GM04503 (cell line): Measurements from ENCODE around the gene NFYB.
"Not testable (repeated sequence)": the region's sequence is repeated elsewhere in the genome, so short reads cannot be mapped to it uniquely, and the experiment has no call there.

Experiments
- DNase-seq: peaks from one replicate; pipeline ENCODE4 v3.0.0-alpha.2; 2012; ENCODE audit warnings: low read depth

NFYB gene

DNA sequence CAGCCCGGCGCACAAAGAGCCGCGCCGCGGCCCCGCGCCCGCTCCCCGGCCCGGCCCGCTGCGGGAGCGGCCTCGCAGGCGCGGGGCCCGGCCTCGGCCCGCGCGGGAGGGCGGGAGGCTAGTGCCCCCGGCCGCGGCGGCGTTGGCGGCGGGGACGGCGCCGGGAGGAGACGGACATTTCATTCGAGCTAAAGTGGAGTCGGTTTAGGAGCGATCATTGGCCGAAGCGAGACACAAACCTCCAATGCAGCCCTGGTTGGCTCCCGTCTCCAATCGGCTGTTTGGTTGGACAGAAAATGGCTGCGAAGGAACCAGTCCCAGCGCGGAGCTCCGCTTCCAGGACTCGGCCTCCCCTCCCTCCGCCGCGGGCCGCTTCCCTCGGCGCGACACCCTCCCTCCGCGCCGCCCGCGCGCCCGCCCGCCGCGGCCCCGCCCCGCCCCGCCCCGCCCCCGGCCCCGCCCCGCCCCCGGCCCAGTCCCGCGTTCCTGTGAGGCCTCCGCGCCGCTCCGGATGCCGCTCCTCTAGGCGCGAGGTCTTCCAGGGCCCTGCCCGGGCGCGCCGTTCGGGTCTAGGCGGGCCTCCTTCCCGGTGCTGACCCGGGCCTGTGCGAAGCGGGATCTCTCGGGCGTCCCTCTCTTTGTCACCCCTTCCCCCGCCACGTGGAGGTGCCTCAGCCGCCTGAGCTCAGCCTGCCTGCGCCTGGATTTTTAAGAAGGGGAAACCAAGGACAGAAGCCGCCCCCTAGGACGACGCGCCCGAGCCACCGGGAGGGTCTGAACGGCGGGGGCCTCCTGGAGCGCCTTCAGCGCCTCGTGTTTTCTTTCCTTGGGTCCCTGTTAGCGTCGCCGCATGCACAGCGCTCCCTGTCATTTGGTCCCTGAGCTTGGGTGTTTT, at the start of gene NFYB:
NFYB (minus strand) TSS at position 309 of the 895 bp plus-strand sequence. CDS start 2,757 bp downstream, outside the sequence.
- peak; percentile 88 for DNase-seq

DNA sequence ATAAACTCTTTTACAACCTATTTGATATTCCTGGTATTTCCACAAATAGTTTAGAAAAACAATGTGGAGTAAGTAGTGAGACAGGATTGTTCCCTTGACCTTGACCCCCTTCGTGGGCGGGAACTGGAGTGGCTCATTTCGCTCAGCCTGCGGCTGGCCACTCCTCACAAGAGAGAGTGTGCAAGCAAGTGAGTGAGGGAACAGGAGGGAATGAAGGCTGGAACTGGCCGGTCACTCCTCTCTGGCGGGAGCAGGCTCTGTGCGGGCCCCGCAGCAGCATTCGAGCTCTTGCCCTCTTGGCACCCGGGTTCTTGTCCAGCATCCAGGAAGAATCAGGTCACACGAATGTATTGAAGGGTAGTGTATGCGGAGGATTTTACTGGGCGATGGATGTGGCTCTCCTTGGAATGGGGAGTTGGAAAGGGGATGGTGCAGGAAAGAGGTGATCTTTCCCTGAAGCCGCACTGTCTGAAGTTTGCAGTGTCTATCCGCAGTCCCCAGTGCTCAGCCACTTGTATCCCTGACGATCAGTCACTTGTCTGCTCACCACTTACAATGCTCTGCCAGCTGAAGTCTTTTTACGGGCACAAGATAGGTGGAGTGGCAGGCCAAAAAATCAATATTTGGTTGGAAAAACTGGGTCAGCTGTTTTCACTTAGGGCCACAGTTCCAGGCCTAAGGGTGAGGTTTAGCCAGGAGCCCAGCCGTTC, 49.6 kb upstream of the NFYB start:
- no peak for DNase-seq

DNA sequence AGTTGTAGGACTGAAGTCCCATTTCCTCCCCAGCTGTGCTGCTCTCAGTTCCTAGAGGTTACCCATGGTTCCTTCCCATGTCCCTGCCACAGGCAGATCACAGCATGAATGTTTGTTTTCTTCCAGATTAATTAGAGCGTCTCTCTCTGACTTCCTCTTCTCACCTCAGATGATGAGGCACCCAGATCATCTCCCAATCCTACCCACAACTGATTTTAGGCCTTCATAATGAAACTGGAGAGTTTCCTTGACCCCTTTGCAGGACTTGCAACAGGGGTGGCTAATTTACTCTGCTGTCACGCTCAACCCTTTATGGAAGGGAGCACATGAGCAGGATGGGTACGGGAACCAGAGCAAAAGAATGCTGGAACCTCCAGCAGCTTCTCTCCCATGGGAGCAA, 45.4 kb upstream of the NFYB start:
- no peak for DNase-seq

DNA sequence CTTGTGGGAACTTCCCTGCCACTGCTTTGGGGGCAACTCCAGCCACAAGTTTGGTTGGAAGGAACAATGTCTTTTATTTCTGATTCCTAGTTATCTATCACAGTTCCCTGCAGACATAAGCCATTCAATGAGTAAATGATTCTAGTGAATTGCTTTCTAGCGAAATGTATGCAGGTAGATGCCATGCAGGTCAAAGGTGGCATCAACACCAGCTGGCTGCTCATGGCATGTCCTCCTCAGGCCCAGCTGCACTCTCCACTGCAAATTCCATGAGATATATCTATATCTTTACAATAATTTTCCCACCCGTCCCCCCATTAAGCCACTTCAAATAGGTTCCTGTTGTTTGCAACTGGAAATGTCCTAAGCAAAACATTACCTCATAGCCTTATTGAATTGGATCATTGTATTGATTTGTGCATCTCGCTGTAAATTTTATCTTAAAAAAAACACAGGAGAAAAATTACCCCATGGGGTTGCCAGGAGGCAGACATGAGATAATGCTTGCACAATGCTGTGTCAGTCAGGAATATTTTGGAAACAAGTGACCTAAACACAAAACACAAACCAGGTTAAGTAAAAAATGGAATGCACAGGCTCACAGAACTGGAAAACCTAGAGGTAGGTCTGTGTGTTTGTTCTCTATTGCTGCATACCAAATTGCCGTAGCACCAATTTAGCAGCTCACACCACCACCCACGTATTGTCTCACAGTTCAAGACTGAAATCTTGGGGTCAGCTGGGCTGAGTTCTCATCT, 44.8 kb upstream of the NFYB start:
- no peak for DNase-seq

DNA sequence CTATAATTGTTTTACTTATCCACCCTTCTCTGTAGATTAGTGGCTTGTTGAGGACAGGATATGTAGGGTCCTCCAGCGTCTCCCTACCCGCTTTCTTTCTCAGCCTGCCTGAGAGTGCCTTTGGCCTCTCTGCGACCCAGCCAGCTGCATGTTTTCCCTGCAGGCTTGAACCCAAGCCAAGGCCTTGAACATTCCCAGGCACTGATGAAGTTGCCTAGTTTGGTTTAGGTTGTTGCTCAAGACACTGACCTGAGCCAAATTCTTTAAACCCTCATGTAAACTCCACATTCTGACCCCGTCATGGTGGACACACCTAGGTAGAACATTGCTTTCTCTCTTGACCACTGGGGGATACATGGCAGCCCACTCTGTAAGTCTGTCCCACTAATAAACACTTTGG, 44.1 kb upstream of the NFYB start:
- peak; percentile 89 for DNase-seq

DNA sequence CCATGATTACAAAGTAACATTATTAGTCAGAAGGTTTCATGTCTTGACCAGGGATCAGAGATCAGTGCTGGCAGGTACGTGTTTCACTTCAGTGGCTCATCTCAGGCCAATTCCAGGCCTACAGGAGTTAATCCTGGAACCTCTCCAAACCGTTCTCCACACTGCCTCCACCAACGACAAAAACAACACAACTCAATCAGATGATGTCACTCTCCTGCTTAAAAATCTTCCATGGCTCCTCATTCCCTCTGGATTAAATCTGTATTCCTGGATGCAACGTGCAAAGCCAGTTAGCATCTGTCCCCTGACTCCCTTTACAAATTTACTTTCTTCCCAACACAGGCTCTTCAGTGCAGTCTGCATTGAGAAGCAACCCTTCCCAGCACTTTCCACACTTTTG, 43.3 kb upstream of the NFYB start:
- no peak for DNase-seq

DNA sequence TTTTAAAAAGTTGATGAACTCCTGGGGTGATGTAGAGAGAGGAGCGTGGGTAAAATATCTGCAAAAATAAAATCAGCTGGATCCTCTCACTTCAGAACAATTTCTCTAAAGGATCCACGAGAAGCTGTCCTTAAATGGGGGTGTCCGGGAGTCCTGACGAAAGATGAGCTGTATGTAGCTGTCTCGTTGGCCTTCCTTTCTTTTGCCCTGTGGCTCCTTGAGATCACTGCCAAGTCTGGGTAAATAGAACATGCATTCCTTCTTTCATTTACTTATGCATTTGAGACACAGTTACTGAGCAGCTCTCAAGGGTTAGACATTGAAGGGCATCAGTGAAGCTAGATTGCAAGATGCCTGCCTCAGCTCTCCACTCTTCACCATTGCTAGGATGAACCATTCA, 42.4 kb upstream of the NFYB start:
- DNase-seq, result no peak

DNA sequence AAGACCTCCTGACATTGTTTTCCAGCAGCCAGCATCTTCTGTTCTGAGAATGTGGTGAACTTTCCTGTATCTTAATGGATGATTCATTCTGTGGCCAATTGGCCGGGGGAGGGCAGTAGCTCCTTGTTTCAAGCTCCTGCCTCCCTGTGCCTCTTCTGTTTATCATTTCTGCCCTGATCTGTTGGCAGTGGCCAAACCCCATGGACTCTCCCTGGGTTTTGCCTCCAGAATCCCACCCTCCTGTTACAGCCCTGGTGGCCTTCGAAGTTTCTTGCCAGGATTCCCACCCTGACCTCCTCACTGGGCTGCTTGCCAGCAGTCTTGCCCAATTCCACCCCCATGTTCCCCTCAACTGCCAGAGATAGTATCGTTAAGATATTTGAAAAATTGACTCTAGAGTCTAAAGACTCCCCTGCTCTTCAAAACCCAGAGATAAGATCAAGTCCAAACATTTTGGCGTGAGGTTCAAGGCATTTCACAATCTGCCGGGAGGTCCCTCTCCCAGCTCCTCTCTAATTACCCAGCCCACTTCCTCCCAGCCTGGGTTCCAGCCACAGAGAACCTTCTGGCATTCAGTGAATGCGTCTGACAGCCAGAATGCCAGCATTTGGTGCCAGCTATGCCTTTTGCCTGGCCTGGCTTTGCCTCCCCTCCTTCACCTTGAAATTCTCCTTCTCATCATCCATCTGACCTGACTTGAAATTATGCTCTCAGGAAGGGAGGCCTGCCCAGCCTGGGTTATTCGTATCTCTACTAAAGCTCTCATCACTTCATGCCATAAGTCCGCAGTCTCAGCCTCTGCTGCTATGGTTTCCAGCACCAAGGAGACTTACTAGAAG, 39.9 kb upstream of the NFYB start:
- peak; percentile 95 for DNase-seq

DNA sequence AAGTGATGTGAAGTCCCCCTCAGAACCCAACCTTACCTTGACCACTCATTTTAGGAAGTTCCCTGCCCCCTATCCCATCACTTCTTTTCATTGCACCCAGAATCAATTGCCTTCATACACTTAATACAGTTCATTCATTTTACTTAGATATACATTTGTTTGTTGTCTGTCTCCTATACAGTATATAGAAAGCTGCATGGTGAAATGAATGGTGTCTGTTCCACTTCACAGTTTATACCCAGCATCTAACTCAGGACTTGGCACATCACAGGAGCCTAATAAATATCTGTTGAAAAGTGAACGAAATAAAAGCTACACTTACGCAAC, 39.3 kb upstream of the NFYB start:
- DNase-seq, result no peak

DNA sequence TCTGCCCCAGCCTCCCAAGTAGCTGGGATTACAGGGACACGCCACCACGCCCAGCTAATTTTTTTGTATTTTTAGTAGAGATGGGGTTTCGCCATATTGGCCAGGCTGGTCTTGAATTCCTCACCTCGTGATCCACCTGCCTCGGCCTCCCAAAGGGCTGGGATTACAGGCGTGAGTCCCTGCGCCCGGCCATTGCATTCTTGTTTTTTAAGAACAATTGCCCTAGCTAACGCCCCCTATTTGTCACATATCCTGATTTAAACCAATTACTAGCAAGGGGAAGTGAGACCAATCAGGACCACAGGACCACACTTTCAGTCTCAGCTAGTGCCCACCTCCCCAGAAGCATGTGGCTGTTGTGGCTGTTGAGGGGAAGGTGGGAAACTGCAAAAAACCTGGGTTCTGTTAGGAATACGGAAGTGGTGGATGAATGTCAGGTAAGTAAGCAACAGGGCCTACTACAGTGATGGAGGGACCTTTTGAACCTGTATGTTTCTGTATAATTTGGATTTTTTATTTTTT, 37.8 kb upstream of the NFYB start:
- DNase-seq, result no peak

DNA sequence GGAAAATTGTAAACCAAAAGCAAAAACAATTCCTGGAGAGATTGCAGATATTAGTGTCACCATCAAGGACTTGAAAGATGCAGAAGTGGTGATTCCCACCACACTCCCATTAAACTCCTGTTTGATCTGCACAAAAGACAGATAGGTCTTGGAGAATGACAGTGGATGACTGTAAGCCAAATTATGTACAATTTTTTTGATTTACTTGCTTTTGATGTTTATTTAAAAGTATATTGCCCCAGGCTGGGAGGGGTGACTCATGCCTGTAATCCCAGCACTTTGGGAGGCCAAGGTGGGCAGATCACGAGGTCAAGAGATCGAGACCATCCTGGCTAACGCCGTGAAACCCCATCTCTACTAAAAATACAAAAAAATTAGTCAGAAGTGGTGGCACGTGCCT, 35.8 kb upstream of the NFYB start:
- not testable (repeated sequence) for DNase-seq

DNA sequence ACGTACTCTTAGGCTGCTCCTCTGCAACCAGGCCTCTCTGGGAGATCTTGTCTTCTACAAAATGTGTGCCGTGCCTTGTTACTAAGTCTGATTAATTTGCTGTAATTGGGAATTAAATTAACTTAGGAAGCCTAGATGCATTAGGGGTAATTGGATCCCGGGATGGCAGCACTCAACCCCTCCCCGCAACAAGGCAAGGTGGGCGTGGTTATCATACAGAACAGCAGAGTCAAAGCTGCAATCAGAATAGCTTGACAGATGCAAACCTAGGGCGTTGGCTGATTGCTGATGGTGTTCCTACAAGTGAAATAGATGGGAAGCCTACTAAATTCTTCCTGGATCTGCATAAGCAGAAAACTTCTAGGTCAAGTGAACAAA, 34.5 kb upstream of the NFYB start:
- DNase-seq, result no peak

DNA sequence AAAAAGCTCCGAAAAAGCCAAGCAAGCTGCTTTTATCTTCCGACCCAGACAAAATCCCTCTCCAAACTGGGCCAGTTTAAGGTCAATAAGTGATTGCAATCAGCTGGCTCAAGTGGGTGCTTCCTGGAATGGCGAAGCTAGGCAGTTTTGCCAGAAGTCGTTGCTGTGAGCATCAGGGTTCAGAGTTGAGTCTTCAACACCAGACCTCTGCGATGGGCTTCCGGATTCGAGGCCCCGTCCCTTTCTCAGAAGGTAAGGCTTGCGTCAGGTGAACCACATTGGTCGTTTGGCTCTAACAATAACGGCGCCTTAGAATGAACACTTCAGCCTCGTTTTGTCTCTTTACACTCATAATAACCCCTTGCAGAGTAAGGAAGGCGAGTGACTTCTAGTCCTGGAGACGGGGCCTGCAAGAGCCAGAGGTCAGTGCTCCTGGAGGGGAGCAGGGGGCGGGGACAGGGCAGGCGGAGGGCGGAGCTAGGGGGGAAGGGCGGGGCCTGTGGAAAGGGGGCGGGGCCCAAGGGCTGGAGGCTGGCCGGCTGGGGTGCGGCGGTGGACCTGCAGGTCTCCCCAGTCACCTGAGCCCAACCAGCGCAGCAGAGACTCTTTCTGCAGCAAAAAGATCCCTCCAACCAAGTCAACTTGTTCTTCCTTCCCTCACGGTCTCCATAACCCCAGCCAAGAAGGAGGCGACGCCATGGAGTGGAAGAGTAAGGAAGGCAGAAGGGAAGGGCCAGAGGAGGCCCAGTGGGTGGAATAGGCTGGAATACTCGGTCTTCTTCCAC, 34.0 kb upstream of the NFYB start:
- DNase-seq, result no peak

DNA sequence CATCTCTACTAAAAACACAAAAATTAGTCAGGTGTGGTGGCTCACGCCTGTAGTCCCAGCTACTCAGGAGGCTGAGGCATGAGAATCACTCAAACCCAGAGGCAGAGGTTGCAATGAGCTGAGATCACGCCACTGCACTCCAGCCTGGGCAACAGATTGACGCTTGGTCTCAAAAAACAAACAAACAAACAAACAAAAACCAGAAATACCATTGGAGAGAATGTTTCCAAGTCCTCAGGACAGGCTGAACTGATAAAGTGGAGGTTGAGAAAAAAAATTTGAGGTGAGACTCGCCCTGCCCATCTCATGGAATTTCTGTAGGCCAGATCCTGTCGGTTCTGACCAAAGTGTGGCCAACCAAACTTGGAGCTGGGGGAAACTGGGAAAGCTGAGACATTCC, 30.6 kb upstream of the NFYB start:
- no peak for DNase-seq

DNA sequence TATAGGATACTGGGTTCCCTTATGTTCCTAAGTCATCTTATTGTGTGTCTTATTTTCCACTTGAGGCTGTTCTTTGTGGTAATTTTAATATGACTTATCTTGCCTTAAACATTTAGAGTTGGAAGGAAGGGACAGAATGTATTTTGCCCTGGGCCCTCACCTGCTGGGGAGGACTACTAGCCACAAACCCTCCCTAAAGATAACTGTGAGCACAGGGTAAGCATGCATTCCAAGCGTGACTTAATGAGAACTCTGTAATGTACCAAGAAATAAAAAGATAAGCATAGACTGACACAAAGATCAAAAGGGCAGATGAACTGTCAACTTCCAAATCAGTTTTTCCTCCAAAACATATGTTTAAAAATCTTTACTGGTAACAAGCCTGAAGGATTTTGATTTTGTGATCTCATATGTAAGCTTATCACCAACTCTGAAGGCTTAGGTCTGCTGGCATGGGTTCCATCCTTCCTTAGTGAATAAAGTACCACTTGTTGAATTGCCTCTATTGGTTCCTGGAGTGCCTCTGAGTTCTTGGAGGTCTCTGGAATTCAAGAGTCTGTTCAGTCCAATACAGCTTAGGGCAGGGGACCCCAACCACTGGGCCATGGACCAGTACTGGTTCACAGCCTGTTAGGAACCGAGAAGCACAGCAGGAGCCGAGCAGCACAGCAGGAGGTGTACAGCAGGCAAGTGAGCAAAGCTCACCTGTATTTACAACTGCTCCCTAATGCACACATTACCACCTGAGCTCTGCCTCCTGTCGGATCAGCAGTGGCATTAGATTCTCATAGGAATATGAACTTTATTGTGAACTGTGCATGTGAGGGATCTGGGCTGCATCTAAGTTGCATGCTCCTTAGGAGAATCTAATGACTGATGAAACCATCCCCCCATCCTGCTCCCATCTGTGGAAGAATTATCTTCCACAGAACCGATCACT, 29.8 kb upstream of the NFYB start:
- no peak for DNase-seq

DNA sequence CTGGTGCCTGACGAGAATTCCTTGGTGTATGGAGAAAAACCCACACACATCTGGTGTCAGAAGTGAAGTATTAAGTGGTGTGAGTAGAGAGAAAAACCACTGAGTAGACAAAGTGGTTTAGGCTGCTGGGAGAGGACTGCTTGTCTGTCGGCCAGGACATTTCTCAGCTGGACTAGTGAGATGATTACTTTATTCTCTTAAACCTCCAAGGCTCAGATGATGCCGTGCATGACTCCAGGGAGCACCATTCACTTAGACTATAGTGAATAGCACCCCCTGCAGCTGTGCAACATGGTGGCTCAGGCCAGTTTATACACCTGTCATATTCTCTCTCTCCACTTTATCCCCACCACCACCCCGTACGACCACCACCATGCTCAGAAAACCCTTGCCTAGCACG, 28.5 kb upstream of the NFYB start:
- DNase-seq, result no peak

DNA sequence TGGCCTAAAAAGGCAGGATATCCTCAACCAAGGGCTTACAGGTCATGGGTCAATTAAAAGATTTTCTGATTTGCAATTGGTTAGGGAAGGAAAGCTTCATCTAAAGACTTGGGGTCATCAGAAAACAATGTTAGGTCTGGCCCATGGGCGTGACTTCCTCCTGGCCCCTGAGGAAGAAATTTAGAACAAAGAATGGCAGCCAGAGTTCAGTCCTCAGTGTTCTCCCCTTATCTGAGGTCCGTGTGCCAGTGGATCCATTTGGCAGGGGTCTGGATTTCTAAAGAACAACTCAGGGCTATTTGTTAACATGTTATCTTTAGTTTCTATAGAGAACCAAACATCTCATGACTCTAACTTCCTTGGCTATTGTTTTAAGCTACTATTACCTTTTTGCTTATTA, 27.8 kb upstream of the NFYB start:
- DNase-seq, result no peak

DNA sequence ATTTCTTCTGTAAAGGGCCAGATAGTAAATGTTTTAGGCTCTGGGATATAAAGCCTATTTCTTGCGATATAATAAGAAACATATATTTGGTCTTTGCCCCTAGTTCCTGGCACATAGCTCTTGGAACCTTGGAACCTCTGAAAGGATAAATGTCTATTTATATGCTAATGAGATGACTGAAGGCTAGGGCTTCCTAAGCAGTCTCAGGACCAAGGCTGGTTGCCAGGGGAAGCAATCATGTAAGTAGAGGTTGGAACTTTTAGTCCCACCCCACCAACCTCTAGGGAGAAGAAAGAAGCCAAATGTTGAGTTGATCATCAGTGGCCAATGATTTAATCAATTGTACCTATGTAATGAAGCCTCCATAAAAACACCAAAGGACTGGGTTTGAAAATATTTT, 26.6 kb upstream of the NFYB start:
- no peak for DNase-seq

DNA sequence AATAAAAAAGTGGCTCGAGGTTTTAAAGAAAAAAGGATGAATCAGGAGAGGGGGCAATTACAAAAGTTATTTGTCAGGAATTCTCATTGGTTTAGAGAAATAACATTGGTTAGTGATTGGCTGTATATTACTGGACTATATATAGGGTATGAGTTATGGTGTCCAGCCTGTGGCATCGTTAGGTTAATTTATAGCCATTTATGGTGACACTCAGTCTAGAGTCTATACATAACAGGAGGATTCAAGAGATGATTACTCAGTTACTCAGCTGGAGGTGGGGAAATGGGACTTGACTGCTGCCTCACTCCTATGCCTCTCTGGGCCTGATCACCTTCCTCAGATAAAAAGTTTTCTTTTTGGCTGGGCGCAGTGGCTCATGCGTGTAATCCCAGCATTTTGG, 25.6 kb upstream of the NFYB start:
- DNase-seq, result no peak

DNA sequence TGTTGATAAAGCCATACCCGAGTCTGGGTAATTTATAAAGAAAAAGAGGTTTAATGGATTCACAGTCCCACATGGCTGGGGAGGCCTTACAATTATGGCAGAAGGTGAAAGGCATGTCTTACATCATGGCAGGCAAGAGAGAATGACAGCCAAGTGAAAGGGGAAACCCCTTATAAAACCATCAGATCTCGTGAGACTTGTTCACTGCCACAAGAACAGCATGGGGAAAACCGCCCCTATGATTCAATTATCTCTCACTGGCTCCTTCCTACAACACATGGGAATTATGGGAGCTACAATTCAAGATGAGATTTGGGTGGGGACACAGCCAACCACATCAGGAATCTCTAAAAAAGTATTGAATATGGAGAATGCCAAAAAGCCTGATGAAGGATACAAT, 25.0 kb upstream of the NFYB start:
- not testable (repeated sequence) for DNase-seq
